ENCODE results near the gene GRM7. TPM values are rescaled to one million over a fixed set of nuclear protein-coding genes. Genes with fewer than 3 reads are reported as not detected.

The GRM7 gene
- total RNA-seq, 1 experiment from 2014 or later = not detected

GRCh38 chr3:7602297-7602696, 741.4 kb downstream of the GRM7 start:
- Histone ChIP-seq H3K27ac (ENCODE audit: low read depth, low read length, poor library complexity, severe bottlenecking) (no peak overlapping the region), H3K4me3 (ENCODE audit: low read depth, low read length, poor library complexity, severe bottlenecking) (no peak overlapping the region), H3K27me3 (replicated peaks; ENCODE audit: insufficient read depth, low read depth, low read length, poor library complexity) (no peaks in the 10 kb centered on the region), H3K4me1 (ENCODE audit: insufficient read depth, low read length, poor library complexity, severe bottlenecking) (no peaks in the 10 kb centered on the region), H3K36me3 (ENCODE audit: insufficient read depth, low read length, poor library complexity, severe bottlenecking) (no peaks in the 10 kb centered on the region), H3K9me3 (ENCODE audit: low read depth, low read length, poor library complexity, severe bottlenecking) (no peaks in the 10 kb centered on the region)
- no TSS peak for BruUV-seq (replicated peaks)
- TF ChIP-seq CTCF (conservative IDR thresholded peaks at IDR 0.05; ENCODE audit: low read depth, low read length) = no peak
- no peak for TF ChIP-seq EZH2 (IDR thresholded peaks at IDR 0.05; ENCODE audit: borderline replicate concordance, low read depth, low read length, poor library complexity, severe bottlenecking)
- DNase-seq (ENCODE audit: low spot score) = no peak
- POLR2A ChIA-PET (ENCODE audit: low non-redundant PET) = no interaction called here
- CTCF ChIA-PET = no interaction called here
- intact Hi-C loops (cut with micrococcal nuclease; ENCODE audit: unreplicated experiment) = no loop called here

GRCh38 chr3:7607083-7607482, 746.2 kb downstream of the GRM7 start:
- Histone ChIP-seq H3K9me3 (ENCODE audit: low read depth, low read length, poor library complexity, severe bottlenecking) (no peaks in the 10 kb centered on the region), H3K27ac (ENCODE audit: low read depth, low read length, poor library complexity, severe bottlenecking) (no peak overlapping the region), H3K27me3 (replicated peaks; ENCODE audit: insufficient read depth, low read depth, low read length, poor library complexity) (no peaks in the 10 kb centered on the region), H3K36me3 (ENCODE audit: insufficient read depth, low read length, poor library complexity, severe bottlenecking) (no peaks in the 10 kb centered on the region), H3K4me1 (ENCODE audit: insufficient read depth, low read length, poor library complexity, severe bottlenecking) (no peaks in the 10 kb centered on the region), H3K4me3 (ENCODE audit: low read depth, low read length, poor library complexity, severe bottlenecking) (no peak overlapping the region)
- POLR2A ChIA-PET (ENCODE audit: low non-redundant PET) = no interaction called here
- no peak for TF ChIP-seq CTCF (conservative IDR thresholded peaks at IDR 0.05; ENCODE audit: low read depth, low read length)
- no peak for DNase-seq (ENCODE audit: low spot score)
- intact Hi-C loops (cut with micrococcal nuclease; ENCODE audit: unreplicated experiment) = no loop called here
- no TSS peak for BruUV-seq (replicated peaks)
- CTCF ChIA-PET = no interaction called here

GRCh38 chr3:7607676-7608075, 746.8 kb downstream of the GRM7 start:
- ChIA-PET POLR2A (ENCODE audit: low non-redundant PET) (no interaction called here), CTCF (no interaction called here)
- Histone ChIP-seq H3K4me3 (ENCODE audit: low read depth, low read length, poor library complexity, severe bottlenecking) (no peak overlapping the region), H3K36me3 (ENCODE audit: insufficient read depth, low read length, poor library complexity, severe bottlenecking) (no peaks in the 10 kb centered on the region), H3K9me3 (ENCODE audit: low read depth, low read length, poor library complexity, severe bottlenecking) (no peaks in the 10 kb centered on the region), H3K4me1 (ENCODE audit: insufficient read depth, low read length, poor library complexity, severe bottlenecking) (no peaks in the 10 kb centered on the region), H3K27ac (ENCODE audit: low read depth, low read length, poor library complexity, severe bottlenecking) (no peak overlapping the region), H3K27me3 (replicated peaks; ENCODE audit: insufficient read depth, low read depth, low read length, poor library complexity) (no peaks in the 10 kb centered on the region)
- no peak for TF ChIP-seq CTCF (conservative IDR thresholded peaks at IDR 0.05; ENCODE audit: low read depth, low read length)
- no peak for TF ChIP-seq EZH2 (IDR thresholded peaks at IDR 0.05; ENCODE audit: borderline replicate concordance, low read depth, low read length, poor library complexity, severe bottlenecking)
- intact Hi-C loops (cut with micrococcal nuclease; ENCODE audit: unreplicated experiment) = no loop called here
- no TSS peak for BruUV-seq (replicated peaks)
- DNase-seq (ENCODE audit: low spot score) = no peak

All from A673 (cell line).